Activated T-cell treated with anti-CD3 and anti-CD28 coated beads, Interleukin-2, amount 50 U/mL, for 4 hours (primary cell): ENCODE measurements around the gene PROSER1. TPM values are rescaled to one million over a fixed set of nuclear protein-coding genes. Genes with fewer than 3 reads are reported as not detected.

Experiments used
- ATAC-seq, 2 donors: fragments of 200-7000 bp; cut with Tn5 transposase; one replicate each; pipeline ENCODE4 v1.10.0; 2021
- DNase-seq: peaks from one replicate; pipeline ENCODE4 v3.0.0-alpha.2; 2020
- H3K27me3 Mint-ChIP-seq: one replicate; pipeline ENCODE4 v1.8.0; 2021; ENCODE audit warnings: low read depth, mixed read lengths
- H3K36me3 Mint-ChIP-seq: one replicate; pipeline ENCODE4 v1.8.0; 2022; ENCODE audit warnings: mixed read lengths; ENCODE audit not compliant: insufficient read depth
- H3K4me1 Mint-ChIP-seq: one replicate; pipeline ENCODE4 v1.8.0; 2021; ENCODE audit warnings: low read depth, mixed read lengths
- H3K4me3 Mint-ChIP-seq: one replicate; pipeline ENCODE4 v1.8.0; 2021; ENCODE audit warnings: mild to moderate bottlenecking, moderate library complexity, mixed read lengths
- H3K9me3 Mint-ChIP-seq: one replicate; pipeline ENCODE4 v1.8.0; 2021; ENCODE audit warnings: mixed read lengths
- total RNA-seq, 3 donors: library from RNA; stranded (reverse); gene quantifications; one replicate each; pipeline ENCODE4 v1.2.1, GENCODE V29; 2021

PROSER1 gene
- total RNA-seq, 3 donors from 2014 or later: 53.5 to 68.4 (median 59.6) TPM

GRCh38 chr13:39039041-39039440 lies 1.2 kb upstream of the PROSER1 start:
- ATAC-seq: no peak
- no peak for DNase-seq
- H3K4me1 Mint-ChIP-seq: peaks cover 38% of the 10 kb centered on the region

GRCh38 chr13:39038569-39039030 lies 711 bp upstream of the PROSER1 start:
- DNase-seq (peak; percentile 32), ATAC-seq (peak; percentile 69 to 74)
- Mint-ChIP-seq H3K36me3 (peaks cover 8% of the 10 kb centered on the region), H3K27me3 (no peaks in the 10 kb centered on the region), H3K9me3 (no peaks in the 10 kb centered on the region), H3K4me1 (peaks cover 43% of the 10 kb centered on the region), H3K4me3 (peak overlapping the region; percentile 87)

More at GRCh38 chr13:39039041-39039440, 1.2 kb upstream of the PROSER1 start:
- H3K4me3 Mint-ChIP-seq: peak overlapping the region; percentile 87
- no peaks in the 10 kb centered on the region for H3K9me3 Mint-ChIP-seq
- H3K36me3 Mint-ChIP-seq: peaks cover 9% of the 10 kb centered on the region
- no peaks in the 10 kb centered on the region for H3K27me3 Mint-ChIP-seq

DNA sequence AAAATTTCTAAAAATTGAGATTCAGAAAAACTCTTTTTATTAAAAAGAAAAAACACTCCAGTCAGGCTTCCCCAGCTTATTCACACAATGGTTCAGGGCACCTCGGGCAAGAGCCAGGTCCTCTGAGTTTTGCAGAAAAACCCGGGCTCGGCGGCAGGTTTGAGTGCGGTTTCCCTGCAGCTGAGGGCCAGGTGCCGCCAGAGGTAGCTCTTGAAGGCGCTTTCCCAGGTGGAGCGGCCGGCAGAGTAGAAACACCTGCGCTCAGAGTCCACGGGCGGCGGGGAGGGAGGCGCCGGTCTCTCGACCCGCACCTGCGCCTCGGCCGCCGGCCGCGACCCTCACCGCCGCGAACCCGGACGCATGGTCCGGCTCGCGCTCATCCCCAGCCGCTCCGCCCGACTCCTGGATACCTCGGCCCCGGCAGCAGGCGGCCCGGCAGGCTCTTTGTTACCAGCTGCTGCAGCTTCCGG lies 444 bp downstream of the PROSER1 start:
- H3K9me3 Mint-ChIP-seq: no peaks in the 10 kb centered on the region
- H3K27me3 Mint-ChIP-seq: no peaks in the 10 kb centered on the region
- ATAC-seq: no peak
- peak; percentile 23 for DNase-seq
- peaks cover 49% of the 10 kb centered on the region for H3K4me1 Mint-ChIP-seq
- H3K4me3 Mint-ChIP-seq: peak overlapping the region; percentile 87
- H3K36me3 Mint-ChIP-seq: peaks cover 3% of the 10 kb centered on the region

- no peak for DNase-seq
- Mint-ChIP-seq H3K9me3 (no peaks in the 10 kb centered on the region), H3K4me1 (peaks cover 56% of the 10 kb centered on the region)
Observed at GRCh38 chr13:39036212-39036611, 1.7 kb downstream of the PROSER1 start.

GRCh38 chr13:39035799-39036198 lies 2.1 kb downstream of the PROSER1 start:
- peaks cover 55% of the 10 kb centered on the region for H3K4me1 Mint-ChIP-seq

More at GRCh38 chr13:39036212-39036611, 1.7 kb downstream of the PROSER1 start:
- no peak for ATAC-seq
- H3K27me3 Mint-ChIP-seq: no peaks in the 10 kb centered on the region
- H3K36me3 Mint-ChIP-seq: peaks cover 6% of the 10 kb centered on the region
- H3K4me3 Mint-ChIP-seq: peak overlapping the region; percentile 87

DNA sequence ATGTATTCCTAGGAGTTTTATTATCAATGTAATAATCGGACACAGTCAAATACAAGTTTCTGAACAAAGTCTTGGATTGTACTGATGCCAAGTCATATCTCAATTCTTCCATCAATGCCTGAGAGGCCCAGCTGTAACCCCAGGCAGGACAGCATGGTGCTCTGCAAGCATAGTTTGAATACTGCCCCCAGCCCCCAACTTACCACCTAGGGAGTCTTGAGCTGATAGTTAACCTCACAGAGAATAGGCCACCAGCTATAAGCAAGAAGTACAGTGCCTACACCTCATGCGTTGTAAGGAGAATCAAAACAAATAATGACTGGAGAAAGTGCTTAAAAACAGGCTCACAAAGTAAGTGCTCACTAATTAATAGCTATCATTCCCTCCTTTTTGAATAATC lies 2.7 kb downstream of the PROSER1 start:
- Mint-ChIP-seq H3K9me3 (no peaks in the 10 kb centered on the region), H3K27me3 (no peaks in the 10 kb centered on the region), H3K4me1 (peaks cover 49% of the 10 kb centered on the region), H3K4me3 (peak overlapping the region; percentile 87), H3K36me3 (peaks cover 3% of the 10 kb centered on the region)
- DNase-seq: no peak
- no peak for ATAC-seq

More at GRCh38 chr13:39035799-39036198, 2.1 kb downstream of the PROSER1 start:
- peaks cover 5% of the 10 kb centered on the region for H3K36me3 Mint-ChIP-seq
- DNase-seq (no peak), ATAC-seq (no peak)
- no peaks in the 10 kb centered on the region for H3K27me3 Mint-ChIP-seq
- H3K4me3 Mint-ChIP-seq: peak overlapping the region; percentile 87
- no peaks in the 10 kb centered on the region for H3K9me3 Mint-ChIP-seq

DNA sequence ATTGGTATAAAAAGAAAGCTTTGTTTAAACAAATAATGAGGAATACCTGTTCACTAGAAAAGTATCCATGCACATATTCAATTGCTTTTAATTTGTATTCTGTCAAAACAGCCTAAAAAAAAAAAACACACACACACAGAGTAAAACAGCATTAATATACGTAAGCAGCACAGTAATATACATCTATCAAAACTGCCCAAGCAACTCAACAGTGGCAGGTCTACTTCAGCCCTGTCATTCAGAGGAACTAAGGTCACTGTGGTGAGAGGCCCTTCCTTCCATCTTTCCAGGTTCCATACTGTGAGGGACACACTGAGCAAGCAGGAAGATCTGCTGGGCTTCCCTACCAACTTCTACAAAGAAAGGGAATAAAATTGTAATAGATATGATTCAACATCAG lies 3.8 kb downstream of the PROSER1 start:
- no peak for DNase-seq
- Mint-ChIP-seq H3K4me3 (peak overlapping the region; percentile 49), H3K27me3 (no peaks in the 10 kb centered on the region), H3K4me1 (peaks cover 42% of the 10 kb centered on the region), H3K9me3 (no peaks in the 10 kb centered on the region), H3K36me3 (peaks cover 3% of the 10 kb centered on the region)
- ATAC-seq: no peak

DNA sequence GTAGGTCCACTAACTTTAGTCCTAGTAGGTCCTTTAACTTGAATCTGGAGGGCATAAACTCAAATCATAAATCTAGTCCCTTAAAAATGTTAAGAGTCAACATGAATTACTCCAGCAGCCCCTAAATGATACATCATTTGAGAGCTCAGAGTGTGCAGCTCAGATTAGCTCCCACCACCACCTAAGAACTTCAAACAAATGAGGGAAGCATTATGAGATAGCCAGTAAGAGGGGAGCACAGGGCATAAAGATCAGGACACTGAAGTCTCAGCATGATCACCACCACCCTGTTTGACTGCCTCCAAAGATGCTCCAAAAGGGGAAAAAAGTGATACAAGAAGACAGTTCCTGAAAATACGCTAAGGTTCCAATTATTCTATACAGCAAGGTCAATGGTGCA lies 5.7 kb downstream of the PROSER1 start:
- no peak for DNase-seq
- Mint-ChIP-seq H3K4me3 (no peak overlapping the region), H3K27me3 (no peaks in the 10 kb centered on the region), H3K9me3 (no peaks in the 10 kb centered on the region), H3K4me1 (peaks cover 38% of the 10 kb centered on the region), H3K36me3 (peaks cover 11% of the 10 kb centered on the region)
- ATAC-seq: no peak

- Mint-ChIP-seq H3K27me3 (no peaks in the 10 kb centered on the region), H3K36me3 (peaks cover 41% of the 10 kb centered on the region), H3K4me1 (no peaks in the 10 kb centered on the region), H3K9me3 (no peaks in the 10 kb centered on the region), H3K4me3 (no peak overlapping the region)
- no peak for ATAC-seq
- no peak for DNase-seq
Observed at GRCh38 chr13:39025433-39025839, 12.5 kb downstream of the PROSER1 start.

- no peaks in the 10 kb centered on the region for H3K27me3 Mint-ChIP-seq
- no peak overlapping the region for H3K4me3 Mint-ChIP-seq
- no peaks in the 10 kb centered on the region for H3K4me1 Mint-ChIP-seq
- H3K36me3 Mint-ChIP-seq: peaks cover 44% of the 10 kb centered on the region
- ATAC-seq (no peak), DNase-seq (no peak)
- H3K9me3 Mint-ChIP-seq: no peaks in the 10 kb centered on the region
Observed at GRCh38 chr13:39023761-39024160, 14.1 kb downstream of the PROSER1 start.

- Mint-ChIP-seq H3K27me3 (no peaks in the 10 kb centered on the region), H3K36me3 (peaks cover 44% of the 10 kb centered on the region), H3K4me1 (no peaks in the 10 kb centered on the region), H3K4me3 (no peak overlapping the region), H3K9me3 (no peaks in the 10 kb centered on the region)
- no peak for DNase-seq
- ATAC-seq: no peak
Observed at GRCh38 chr13:39023316-39023715, 14.6 kb downstream of the PROSER1 start.

GRCh38 chr13:39020853-39021462 lies 16.9 kb downstream of the PROSER1 start:
- Mint-ChIP-seq H3K4me3 (no peak overlapping the region), H3K4me1 (no peaks in the 10 kb centered on the region), H3K36me3 (peaks cover 39% of the 10 kb centered on the region), H3K9me3 (no peaks in the 10 kb centered on the region), H3K27me3 (no peaks in the 10 kb centered on the region)
- no peak for DNase-seq
- no peak for ATAC-seq

- Mint-ChIP-seq H3K4me1 (no peaks in the 10 kb centered on the region), H3K36me3 (peaks cover 48% of the 10 kb centered on the region), H3K9me3 (no peaks in the 10 kb centered on the region), H3K27me3 (no peaks in the 10 kb centered on the region), H3K4me3 (no peak overlapping the region)
- ATAC-seq (peak in 1 of 2 donors; percentile 25), DNase-seq (no peak)
Observed at GRCh38 chr13:39016787-39017186, 21.1 kb downstream of the PROSER1 start.

- H3K27me3 Mint-ChIP-seq: no peaks in the 10 kb centered on the region
- DNase-seq (no peak), ATAC-seq (peak; percentile 34 to 54)
- H3K4me1 Mint-ChIP-seq: no peaks in the 10 kb centered on the region
- no peaks in the 10 kb centered on the region for H3K9me3 Mint-ChIP-seq
- peaks cover 48% of the 10 kb centered on the region for H3K36me3 Mint-ChIP-seq
- H3K4me3 Mint-ChIP-seq: no peak overlapping the region
Observed at GRCh38 chr13:39016087-39016486, 21.8 kb downstream of the PROSER1 start.

- ATAC-seq (no peak), DNase-seq (no peak)
- Mint-ChIP-seq H3K4me3 (no peak overlapping the region), H3K9me3 (no peaks in the 10 kb centered on the region), H3K27me3 (no peaks in the 10 kb centered on the region), H3K36me3 (peaks cover 61% of the 10 kb centered on the region), H3K4me1 (no peaks in the 10 kb centered on the region)
Observed at GRCh38 chr13:39013462-39013861, 24.4 kb downstream of the PROSER1 start.
